HCT116 (cell line): ENCODE data around the gene TRNP1.

Source experiments
- EGR1 ChIP-seq: IDR thresholded peaks from 2 replicates; pipeline ENCODE4 v1.6.1; 2012; ENCODE audit warnings: low read depth
- POLR2A ChIP-seq: IDR thresholded peaks from 2 replicates; pipeline ENCODE4 v1.7.0; 2011; ENCODE audit warnings: borderline replicate concordance; ENCODE audit not compliant: insufficient read depth, insufficient read length; ENCODE audit errors: extremely low read depth

- TF ChIP-seq POLR2A (no peak), EGR1 (no peak)
Observed at GRCh38 chr1:26972821-26973220, 20.7 kb upstream of the TRNP1 start.
